GM21529 (cell line): ENCODE results near the gene AGAP4.
"Not testable (repeated sequence)": the region's sequence is repeated elsewhere in the genome, so short reads cannot be mapped to it uniquely, and the experiment has no call there.

Source experiments
- ATAC-seq: cut with Tn5 transposase; IDR thresholded peaks from one replicate; pipeline ENCODE4 v1.9.1; 2021; ENCODE audit not compliant: unreplicated experiment

The AGAP4 gene

GRCh38 chr10:45847400-45847799 is at the start of gene AGAP4:
Gene AGAP4 (minus strand): TSS chr10:45847500. CDS start chr10:45847347, 153 bp downstream.
- not testable (repeated sequence) for ATAC-seq

DNA sequence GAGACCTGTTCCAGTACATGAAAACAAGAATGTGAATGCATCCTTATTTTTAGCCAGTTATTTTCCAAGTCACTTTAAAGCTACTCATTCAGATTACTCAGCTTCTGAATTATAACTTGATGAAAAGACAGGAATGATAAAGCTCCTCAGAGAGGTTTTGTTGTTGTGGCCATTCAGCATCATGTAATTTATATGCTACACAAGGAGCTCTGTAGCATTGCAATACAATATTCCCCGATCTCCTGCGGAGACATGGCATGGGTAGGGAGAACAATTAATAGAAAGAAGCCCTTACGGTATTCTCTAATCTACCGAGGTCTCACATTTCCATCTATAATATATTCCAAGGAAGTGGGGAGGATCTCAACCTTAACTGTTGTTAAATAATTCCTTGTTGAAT is 43.4 kb upstream of the AGAP4 start:
- ATAC-seq, result not testable (repeated sequence)

GRCh38 chr10:45889539-45890230 is 42.4 kb upstream of the AGAP4 start:
- not testable (repeated sequence) for ATAC-seq

DNA sequence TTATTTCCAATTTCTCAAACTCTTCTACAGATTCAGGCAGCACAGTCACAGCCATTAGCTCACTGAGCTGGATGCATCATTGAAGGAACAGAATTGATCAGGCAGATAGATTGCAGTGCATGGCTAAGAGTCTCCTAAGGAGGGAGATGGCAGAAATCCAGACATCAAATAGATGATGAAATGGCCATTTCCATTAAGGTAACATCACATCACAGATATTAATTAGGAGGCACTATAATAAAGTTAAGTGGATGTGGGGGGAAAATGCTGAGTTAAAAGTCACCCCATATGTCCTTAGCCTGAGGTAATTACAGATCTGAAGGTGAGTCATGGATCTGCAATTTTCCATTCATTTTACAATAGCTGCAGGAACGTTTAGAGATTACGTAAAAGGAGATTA is 35.6 kb upstream of the AGAP4 start:
- ATAC-seq, result not testable (repeated sequence)

DNA sequence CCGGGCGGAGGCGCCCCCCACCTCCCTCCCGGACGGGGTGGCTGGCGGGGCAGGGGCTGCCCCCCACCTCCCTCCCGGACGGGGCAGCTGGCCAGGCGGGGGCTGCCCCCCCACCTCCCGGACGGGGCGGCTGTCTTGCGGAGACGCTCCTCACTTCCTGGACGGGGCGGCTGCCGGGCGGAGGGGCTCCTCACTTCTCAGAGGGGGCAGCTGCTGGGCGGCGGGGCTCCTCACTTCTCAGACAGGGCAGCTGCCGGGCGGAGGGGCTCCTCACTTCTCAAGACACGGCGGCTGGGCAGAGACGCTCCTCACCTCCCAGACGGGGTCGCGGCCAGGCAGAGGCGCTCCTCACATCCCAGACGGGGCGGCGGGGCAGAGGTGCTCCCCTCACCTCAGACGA is 18.1 kb upstream of the AGAP4 start:
- ATAC-seq, result not testable (repeated sequence)

- ATAC-seq, result not testable (repeated sequence)
Measured at GRCh38 chr10:45864264-45864663, 17.0 kb upstream of the AGAP4 start.

DNA sequence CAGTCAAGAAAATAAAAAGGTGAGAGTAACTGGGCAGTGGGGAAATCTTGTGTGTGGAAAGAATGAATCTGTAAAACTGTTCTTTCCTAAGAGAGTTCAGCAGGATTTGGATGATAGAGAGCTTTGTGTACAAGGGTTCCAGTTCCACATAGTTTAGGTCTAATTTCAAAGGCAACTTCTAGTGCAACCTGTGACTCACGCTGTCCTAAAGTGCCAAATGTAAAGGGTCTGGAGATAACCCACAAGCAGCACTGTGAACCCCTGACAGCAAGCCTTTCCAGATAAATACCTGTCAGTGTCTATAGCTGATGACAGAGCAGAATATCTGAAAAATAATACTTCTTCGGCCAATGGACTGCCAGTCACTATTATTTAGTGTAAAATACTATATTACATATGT is 16.3 kb upstream of the AGAP4 start:
- ATAC-seq, result not testable (repeated sequence)

- ATAC-seq, result not testable (repeated sequence)
Measured at GRCh38 chr10:45857931-45858330, 10.6 kb upstream of the AGAP4 start.

GRCh38 chr10:45848467-45848866 is 1.2 kb upstream of the AGAP4 start:
- not testable (repeated sequence) for ATAC-seq

DNA sequence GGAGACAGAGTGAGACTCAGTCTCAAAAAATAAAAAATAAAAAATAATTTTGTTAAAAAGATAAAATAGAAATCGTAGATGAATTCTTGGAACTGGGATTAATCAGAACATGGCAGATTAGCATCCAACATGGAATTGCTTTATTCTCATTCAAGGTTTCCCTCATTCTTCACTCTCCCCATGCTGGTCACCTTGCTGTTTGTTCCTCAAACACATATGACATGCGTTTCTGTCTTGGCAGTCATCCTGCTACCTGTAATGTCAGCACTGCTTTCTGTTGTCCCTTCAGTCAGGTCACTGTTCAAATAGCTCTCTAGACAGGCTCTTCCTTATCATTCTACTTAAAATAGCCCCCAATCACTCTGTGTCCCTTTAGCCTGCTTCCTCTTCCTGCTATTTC is 24.4 kb downstream of the AGAP4 start:
- ATAC-seq, result not testable (repeated sequence)

DNA sequence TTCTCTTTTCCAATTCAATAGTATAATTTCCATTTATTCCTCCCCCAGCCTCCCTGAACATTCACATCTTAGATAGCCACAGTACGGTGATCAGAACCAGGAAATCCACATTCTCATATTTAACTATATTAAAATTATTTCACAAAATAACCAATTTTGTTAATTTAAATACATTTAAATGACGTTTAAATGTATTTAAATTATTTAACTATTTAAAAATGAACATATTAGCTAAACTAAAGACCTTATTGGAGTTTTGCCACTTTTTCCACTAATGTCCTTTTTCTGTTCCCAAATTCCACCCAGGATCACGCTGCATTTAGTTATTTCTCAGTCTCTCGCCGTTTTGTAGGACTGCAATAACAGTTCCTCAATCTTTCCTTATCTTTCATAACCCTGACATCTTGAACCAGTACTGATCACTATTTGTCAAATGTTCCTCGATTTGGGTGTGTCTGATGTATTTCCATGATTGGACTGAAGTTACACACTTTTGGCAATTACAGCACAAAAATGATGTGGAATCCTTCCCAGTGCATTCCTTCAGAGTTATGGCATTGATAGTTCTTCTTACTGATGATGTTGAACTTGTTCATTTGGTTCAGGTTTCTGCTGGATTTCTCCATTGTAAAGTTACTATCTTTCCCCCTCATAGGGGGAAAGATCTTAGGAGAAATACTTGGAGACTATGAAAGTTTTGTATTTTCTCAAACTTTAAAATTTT is 27.0 kb downstream of the AGAP4 start:
- not testable (repeated sequence) for ATAC-seq

DNA sequence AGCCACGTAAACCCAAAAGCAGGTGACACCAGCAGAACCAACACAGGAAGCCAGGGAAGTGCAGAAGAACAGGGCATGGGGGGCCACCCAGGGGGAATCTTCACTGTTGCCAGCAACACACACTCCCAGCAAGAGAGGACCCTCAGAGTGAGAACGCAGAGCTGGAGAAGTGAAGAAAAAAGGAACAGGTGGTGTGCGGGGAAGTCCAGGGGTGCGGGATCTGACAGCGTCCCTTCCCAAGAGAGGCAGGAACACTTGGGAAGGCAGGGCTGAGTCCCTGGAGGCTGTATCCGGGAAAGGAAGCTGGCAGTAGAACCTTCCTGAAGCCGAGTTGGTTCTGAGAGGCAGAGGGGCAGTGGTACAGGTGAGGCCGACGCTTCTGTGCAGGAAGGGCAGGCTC is 27.7 kb downstream of the AGAP4 start:
- no peak for ATAC-seq

DNA sequence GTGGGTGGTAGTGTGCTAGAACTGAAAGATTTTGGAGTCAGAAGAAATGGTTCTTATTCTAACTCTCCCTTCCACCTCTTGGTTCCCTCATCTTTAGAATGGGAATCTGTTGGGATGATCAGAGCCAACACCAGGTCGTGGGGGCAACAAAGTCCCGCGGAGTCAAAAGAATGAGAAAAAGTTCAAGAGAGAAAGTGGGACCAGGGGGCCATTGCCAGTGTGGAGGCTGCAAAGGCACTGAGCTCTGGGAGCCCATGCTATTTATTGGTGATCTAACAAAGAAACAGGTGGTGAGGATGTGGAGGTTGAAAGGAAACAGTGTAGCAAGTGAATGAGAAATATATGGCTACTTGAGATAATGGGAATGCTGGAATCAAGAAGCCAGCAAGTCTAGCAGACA is 29.4 kb downstream of the AGAP4 start:
- ATAC-seq, result no peak

- ATAC-seq, result no peak
Measured at GRCh38 chr10:45817130-45817859, 30.0 kb downstream of the AGAP4 start.

DNA sequence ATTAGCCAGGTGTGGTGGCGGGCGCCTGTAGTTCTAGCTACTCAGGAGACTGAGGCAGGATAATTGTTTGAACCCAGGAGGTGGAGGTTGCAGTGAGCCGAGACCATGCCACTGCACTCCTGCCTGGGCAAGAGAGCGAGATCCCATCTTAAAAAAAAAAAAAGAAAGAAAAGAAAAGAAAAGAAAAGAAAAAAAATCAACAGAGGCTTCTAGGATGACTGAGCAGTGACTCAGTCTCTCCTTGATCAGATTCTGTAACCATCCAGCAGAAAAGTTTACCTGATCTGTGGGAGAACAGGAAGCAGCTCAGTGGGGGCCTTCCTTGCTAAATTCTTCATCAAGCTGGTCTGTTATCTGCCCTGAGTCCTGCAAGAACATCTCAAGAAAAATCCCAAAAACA is 33.2 kb downstream of the AGAP4 start:
- ATAC-seq, result not testable (repeated sequence)

DNA sequence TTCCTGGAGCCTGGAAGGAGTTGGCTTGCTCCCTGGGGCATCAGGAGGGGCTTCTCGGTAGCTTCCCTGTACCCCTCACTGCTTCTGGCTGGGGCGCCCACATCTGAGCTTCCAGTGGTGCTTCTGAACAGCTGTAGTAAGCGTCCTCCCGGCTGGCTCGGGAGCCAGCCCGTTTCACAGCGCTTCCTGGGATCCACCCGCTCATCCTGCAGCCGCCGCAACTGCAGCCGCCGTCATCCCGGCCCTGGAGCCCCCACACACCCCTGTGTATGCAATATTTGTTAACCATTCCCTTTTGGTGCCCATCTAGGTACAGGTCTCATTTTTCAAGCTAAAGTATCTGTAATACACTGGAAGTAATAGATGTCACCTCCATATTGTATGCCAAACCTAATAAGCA is 34.3 kb downstream of the AGAP4 start:
- ATAC-seq, result not testable (repeated sequence)

GRCh38 chr10:45811075-45811474 is 36.2 kb downstream of the AGAP4 start:
- no peak for ATAC-seq

DNA sequence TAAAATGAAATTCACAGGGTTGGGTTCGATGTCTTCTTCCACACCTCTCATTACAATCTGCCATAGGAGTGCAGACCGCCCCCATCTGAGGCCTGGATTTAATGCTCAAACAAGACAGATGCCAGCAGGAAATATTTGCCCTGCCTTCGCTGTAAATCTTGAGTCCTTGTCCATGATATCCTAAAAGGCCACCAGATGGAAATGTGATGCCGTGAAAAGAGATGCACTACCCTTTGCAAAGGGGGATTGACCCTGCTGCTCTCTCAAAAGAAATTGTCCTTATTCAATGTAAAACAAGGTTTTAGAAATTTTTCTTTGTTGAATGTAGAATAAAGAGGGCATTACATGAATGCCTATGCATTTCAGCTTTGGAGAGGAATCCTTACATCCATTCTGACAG is 37.5 kb downstream of the AGAP4 start:
- ATAC-seq, result no peak

DNA sequence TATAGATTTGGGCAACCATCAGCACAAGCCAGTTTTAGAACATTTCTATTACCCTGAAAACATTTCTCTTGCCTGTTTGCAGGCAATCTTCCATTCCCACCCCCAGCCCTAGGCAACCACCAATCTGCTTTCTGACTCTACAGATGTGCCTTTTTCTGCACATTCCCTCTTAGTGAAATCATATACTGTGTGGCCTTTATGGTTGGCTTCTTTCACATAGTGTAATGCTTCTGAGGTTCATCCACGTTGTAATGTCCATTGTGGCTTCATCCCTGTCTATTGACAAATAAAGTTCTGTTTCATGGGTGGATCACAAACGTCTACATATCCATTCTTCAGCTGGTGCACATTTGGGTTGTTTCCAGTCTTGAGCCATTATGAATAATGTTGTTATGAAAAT is 42.3 kb downstream of the AGAP4 start:
- ATAC-seq, result not testable (repeated sequence)

DNA sequence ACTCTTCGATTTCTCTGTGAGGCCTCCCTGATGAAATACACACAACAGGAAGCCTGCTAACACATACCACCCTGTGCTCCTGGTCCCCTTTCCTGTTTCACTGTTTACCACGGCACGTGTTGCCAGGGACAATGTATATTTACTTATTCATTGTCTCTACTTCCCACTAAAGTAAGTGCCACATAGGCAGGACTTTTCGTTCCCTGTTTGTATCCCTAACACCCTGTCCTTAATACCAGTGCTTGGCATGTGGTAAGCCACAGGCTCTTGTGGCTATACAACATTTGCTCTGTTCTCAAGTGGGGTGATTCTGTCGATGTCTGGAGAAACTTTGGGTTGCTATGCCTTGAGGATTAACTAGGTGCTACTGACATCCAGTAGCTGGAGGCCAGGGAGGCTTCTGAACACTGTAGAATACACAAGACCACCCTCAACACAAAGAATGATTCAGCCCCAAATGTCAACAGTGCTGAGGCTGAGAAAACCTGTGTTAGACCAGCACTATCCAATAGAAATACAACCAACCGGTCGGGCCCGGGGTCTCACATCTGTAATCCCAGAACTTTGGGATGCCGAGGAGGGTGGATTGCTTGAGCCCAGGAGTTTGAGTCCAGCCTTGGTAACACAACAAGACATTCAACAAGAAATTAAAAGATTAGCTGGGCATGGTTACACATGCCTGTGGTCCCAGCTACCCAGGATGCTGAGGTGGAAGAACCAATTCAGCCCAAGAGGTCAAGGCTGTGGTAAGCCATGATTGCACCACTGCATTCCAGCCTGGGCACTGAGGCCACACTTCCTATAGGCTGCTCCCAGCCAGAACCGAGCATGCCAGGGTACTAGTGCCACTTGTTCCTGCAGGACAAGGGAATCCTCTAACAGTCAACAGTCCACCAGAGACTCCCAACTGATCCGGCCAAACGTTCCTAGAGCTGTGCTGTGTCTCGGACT is 44.0 kb downstream of the AGAP4 start:
- ATAC-seq, result not testable (repeated sequence)

GRCh38 chr10:45794761-45795160 is 52.5 kb downstream of the AGAP4 start:
- ATAC-seq, result not testable (repeated sequence)
